SK-N-MC (cell line): Measurements from ENCODE around the gene ACSL6.

Experiments used
- DNase-seq: peaks from one replicate; pipeline ENCODE4 v3.0.0-alpha.2; 2011; ENCODE audit warnings: low read depth, low spot score
- H3K27ac ChIP-seq: fragments of 200-600 bp; sonication (generic); 2 replicates; pipeline ENCODE4 v1.5.1; 2016; ENCODE audit warnings: mixed run types
- H3K36me3 ChIP-seq: fragments of 200-600 bp; sonication (generic); 2 replicates; pipeline ENCODE4 v1.6.1; 2017; ENCODE audit warnings: antibody characterized with exemption, low read length, mixed read lengths; ENCODE audit not compliant: insufficient read depth
- H3K4me3 ChIP-seq: fragments of 200-600 bp; sonication (generic); 2 replicates; pipeline ENCODE4 v1.5.1; 2016
- H3K9ac ChIP-seq: fragments of 200-600 bp; sonication (generic); 2 replicates; pipeline ENCODE4 v1.8.0; 2017; ENCODE audit warnings: mixed run types, mixed read lengths; ENCODE audit not compliant: insufficient read length
- H3K9me3 ChIP-seq: fragments of 200-600 bp; sonication (generic); 2 replicates; pipeline ENCODE4 v1.6.1; 2017; ENCODE audit warnings: low read depth, mild to moderate bottlenecking, antibody characterized with exemption, low read length, moderate library complexity, mixed read lengths
- EZH2 ChIP-seq: fragments of 200-600 bp; sonication (generic); IDR thresholded peaks from one replicate; pipeline ENCODE4 v1.6.1; 2017; ENCODE audit warnings: antibody characterized with exemption
- FOXP2 ChIP-seq: optimal IDR thresholded peaks from 2 replicates; pipeline ENCODE3; 2011; ENCODE audit warnings: mild to moderate bottlenecking, moderate library complexity; ENCODE audit not compliant: insufficient read depth; ENCODE audit errors: extremely low read length, control extremely low read depth
- POLR2AphosphoS5 ChIP-seq: IDR thresholded peaks from 2 replicates; pipeline ENCODE4 v1.6.1; 2012; ENCODE audit warnings: mild to moderate bottlenecking, low read depth, low read length, borderline replicate concordance

The ACSL6 gene

DNA sequence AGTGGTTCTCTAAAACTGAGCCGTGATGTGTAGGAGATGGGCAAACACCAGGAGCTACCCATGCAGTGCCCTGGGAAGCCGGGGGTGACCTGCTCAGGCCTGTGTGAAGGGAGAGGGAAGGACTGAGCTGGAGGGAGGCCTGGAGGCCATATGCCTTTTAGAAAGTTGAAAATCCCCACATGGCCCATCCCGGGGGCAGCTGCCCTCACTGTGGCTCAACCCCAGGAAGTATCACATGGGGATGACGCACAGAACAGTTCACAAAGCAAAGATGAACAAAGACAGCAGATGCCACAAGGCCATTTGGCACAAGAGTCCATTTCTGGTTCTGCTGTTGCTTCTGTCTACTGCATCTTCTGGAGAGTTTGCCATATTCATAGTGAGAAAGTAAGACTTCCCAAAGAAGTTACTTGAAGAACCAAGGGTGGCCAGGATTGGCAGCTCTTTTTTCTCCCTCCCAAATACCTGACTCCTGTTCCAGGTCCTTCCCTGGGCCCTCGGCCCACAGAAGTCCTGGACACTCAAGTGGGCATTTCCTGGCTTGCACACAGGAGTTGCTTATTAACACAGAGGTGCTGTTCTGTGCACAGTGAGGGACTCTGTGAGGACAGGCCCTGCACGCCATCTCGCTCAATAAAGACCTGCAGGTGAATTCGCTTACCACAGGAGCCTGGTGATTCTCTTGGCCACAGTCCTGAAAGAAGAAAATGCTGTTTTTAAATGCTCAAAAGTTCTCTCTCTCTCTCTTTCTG, 25.1 kb downstream of the ACSL6 start:
- H3K9me3 ChIP-seq = no peaks in the 10 kb centered on the region
- no peak overlapping the region for H3K27ac ChIP-seq
- no peaks in the 10 kb centered on the region for H3K36me3 ChIP-seq
- H3K4me3 ChIP-seq = no peak overlapping the region
- H3K9ac ChIP-seq = no peak overlapping the region
- DNase-seq = no peak
- TF ChIP-seq EZH2 (no peak), POLR2AphosphoS5 (no peak), FOXP2 (no peak)

DNA sequence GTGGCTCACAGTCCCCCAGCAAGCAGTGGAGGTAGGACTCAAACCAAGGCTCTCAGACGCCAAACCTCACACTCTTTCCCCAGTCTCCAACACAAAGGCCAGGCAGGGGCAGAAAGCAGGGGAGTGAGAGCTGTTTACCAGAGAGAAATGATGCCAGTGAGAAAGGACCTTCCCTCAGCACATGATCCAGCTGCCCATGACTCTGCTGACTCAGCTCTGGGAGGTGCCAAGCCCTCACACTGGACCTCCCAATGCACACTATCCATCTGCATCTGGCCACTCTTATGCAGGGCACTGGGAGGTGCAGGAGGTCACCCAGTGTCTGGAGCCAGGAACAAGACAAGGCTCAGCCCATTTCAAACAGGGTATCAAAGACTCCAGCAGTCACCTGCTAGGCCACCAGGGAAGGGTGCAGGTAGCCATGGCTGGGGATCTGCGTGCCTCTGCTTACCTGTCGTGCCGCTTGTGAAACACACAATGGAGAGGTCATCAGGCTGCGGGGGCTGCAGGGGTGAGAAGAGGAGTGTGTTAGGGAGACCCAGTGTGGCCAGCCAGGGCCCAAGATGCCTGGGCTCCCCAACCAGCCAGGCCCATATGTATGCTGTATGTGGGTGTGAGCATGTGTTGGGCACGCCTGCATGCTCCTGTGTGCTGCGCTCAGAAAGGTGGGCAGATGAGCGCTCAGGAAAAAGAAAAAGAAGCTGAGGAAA, 26.3 kb downstream of the ACSL6 start:
- no peak for TF ChIP-seq FOXP2
- no peak for TF ChIP-seq POLR2AphosphoS5
- no peak for TF ChIP-seq EZH2
- no peak overlapping the region for H3K4me3 ChIP-seq
- no peak overlapping the region for H3K9ac ChIP-seq
- no peaks in the 10 kb centered on the region for H3K9me3 ChIP-seq
- no peak overlapping the region for H3K27ac ChIP-seq
- DNase-seq = no peak
- no peaks in the 10 kb centered on the region for H3K36me3 ChIP-seq

GRCh38 chr5:131983244-131983771, 28.1 kb downstream of the ACSL6 start:
- Histone ChIP-seq H3K9ac (no peak overlapping the region), H3K36me3 (no peaks in the 10 kb centered on the region), H3K4me3 (no peak overlapping the region), H3K27ac (no peak overlapping the region), H3K9me3 (no peaks in the 10 kb centered on the region)
- TF ChIP-seq EZH2 = no peak
- no peak for TF ChIP-seq POLR2AphosphoS5
- no peak for TF ChIP-seq FOXP2
- no peak for DNase-seq

DNA sequence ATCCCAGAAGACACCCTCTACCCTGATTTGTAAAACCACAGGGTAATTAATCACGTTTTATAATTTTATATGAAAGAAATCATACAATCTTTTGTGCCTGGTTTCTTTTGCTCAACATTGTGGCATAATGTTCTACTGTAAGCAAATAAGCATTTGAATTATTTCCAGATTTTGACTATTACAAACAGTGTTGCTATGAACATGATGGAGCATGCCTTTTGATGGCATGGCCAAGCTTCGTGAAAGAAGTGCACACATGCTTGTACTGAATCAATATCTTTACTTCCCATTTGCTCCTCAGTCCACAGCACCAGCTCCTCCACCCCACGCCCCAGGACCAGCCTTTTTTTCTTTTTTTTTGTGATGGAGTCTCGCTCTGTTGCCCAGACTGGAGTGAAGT, 29.9 kb downstream of the ACSL6 start:
- DNase-seq = no peak
- Histone ChIP-seq H3K4me3 (no peak overlapping the region), H3K9me3 (no peaks in the 10 kb centered on the region), H3K9ac (no peak overlapping the region), H3K36me3 (no peaks in the 10 kb centered on the region), H3K27ac (no peak overlapping the region)
- no peak for TF ChIP-seq EZH2
- TF ChIP-seq POLR2AphosphoS5 = no peak
- no peak for TF ChIP-seq FOXP2

DNA sequence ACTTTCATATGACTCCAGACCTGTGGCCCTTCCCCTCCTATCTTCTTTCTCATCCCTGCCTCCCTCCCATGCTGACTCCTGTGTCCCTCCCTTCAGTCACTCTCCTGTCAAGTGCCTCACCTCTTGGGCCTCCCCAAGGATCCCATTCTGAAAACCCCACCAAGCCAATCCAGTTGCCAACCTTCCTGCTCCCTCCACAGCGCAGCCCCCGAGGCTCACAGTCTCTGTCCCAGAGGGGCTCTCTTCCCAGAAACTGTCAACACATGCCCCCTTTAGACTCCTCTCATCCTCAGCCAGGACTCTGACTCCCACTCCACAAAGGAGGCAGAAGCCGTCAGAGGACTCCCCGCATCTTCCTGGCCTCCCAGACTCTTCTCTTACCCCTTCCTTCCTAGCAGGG, 30.8 kb downstream of the ACSL6 start:
- no peak for DNase-seq
- no peak overlapping the region for H3K27ac ChIP-seq
- H3K4me3 ChIP-seq = no peak overlapping the region
- H3K36me3 ChIP-seq = no peaks in the 10 kb centered on the region
- no peak for TF ChIP-seq FOXP2
- no peak for TF ChIP-seq POLR2AphosphoS5
- no peak for TF ChIP-seq EZH2
- no peak overlapping the region for H3K9ac ChIP-seq
- no peaks in the 10 kb centered on the region for H3K9me3 ChIP-seq

- Histone ChIP-seq H3K9me3 (no peaks in the 10 kb centered on the region), H3K4me3 (no peak overlapping the region), H3K9ac (no peak overlapping the region), H3K27ac (no peak overlapping the region), H3K36me3 (no peaks in the 10 kb centered on the region)
- DNase-seq = no peak
- TF ChIP-seq FOXP2 = no peak
- TF ChIP-seq EZH2 = no peak
- TF ChIP-seq POLR2AphosphoS5 = no peak
These were observed 31.6 kb downstream of the ACSL6 start for GRCh38 chr5:131979816-131980215.

- Histone ChIP-seq H3K36me3 (no peaks in the 10 kb centered on the region), H3K9me3 (no peaks in the 10 kb centered on the region), H3K27ac (no peak overlapping the region), H3K4me3 (no peak overlapping the region), H3K9ac (no peak overlapping the region)
- no peak for TF ChIP-seq EZH2
- no peak for TF ChIP-seq FOXP2
- no peak for TF ChIP-seq POLR2AphosphoS5
- no peak for DNase-seq
These were observed 34.2 kb downstream of the ACSL6 start for GRCh38 chr5:131977212-131977604.

GRCh38 chr5:131976414-131977211, 34.8 kb downstream of the ACSL6 start:
- Histone ChIP-seq H3K9ac (no peak overlapping the region), H3K4me3 (no peak overlapping the region), H3K36me3 (no peaks in the 10 kb centered on the region), H3K27ac (no peak overlapping the region), H3K9me3 (no peaks in the 10 kb centered on the region)
- no peak for DNase-seq
- TF ChIP-seq EZH2 = no peak
- no peak for TF ChIP-seq FOXP2
- no peak for TF ChIP-seq POLR2AphosphoS5
